H9 (cell line): ENCODE measurements around the gene LRRC8A. TPM values are rescaled to one million over a fixed set of nuclear protein-coding genes. Genes with fewer than 3 reads are reported as not detected.

Source experiments
- DNase-seq: peaks from one replicate; pipeline ENCODE4 v3.0.0-alpha.2; 2017
- H2AFZ ChIP-seq: one replicate; pipeline ENCODE4 v1.6.1; 2013; ENCODE audit warnings: mild to moderate bottlenecking, low read length, control low read depth, moderate library complexity
- H2AK5ac ChIP-seq: 2 replicates; pipeline ENCODE4 v1.6.1; 2013; ENCODE audit warnings: low read length, control low read depth, mixed read lengths; ENCODE audit not compliant: insufficient read length
- H2BK120ac ChIP-seq: one replicate; pipeline ENCODE4 v1.6.1; 2013; ENCODE audit warnings: low read depth, mild to moderate bottlenecking, low read length, control low read depth, inconsistent platforms; ENCODE audit not compliant: poor library complexity, severe bottlenecking
- H2BK12ac ChIP-seq: 2 replicates; pipeline ENCODE4 v1.6.1; 2013; ENCODE audit warnings: low read length, control low read depth, mixed read lengths, low read depth; ENCODE audit not compliant: insufficient read length
- H2BK15ac ChIP-seq: 2 replicates; pipeline ENCODE4 v1.6.1; 2013; ENCODE audit warnings: low read depth, low read length, control low read depth
- H2BK20ac ChIP-seq: one replicate; pipeline ENCODE4 v1.6.1; 2013; ENCODE audit warnings: low read depth, mild to moderate bottlenecking, low read length, control low read depth, inconsistent platforms; ENCODE audit not compliant: poor library complexity, severe bottlenecking
- H2BK5ac ChIP-seq: 2 replicates; pipeline ENCODE4 v1.6.1; 2013; ENCODE audit warnings: low read length, control low read depth, mixed read lengths; ENCODE audit not compliant: insufficient read length
- H3K14ac ChIP-seq: 2 replicates; pipeline ENCODE4 v1.6.1; 2013; ENCODE audit warnings: low read length, control low read depth; ENCODE audit not compliant: insufficient read depth
- H3K18ac ChIP-seq: 2 replicates; pipeline ENCODE4 v1.6.1; 2013; ENCODE audit warnings: low read depth, mild to moderate bottlenecking, mixed read lengths, low read length, control low read depth; ENCODE audit not compliant: insufficient read length
- H3K23ac ChIP-seq: 2 replicates; pipeline ENCODE4 v1.6.1; 2013; ENCODE audit warnings: low read length, control low read depth, mixed read lengths, low read depth; ENCODE audit not compliant: insufficient read length
- H3K23me2 ChIP-seq: 2 replicates; pipeline ENCODE4 v1.6.1; 2013; ENCODE audit warnings: low read depth, mild to moderate bottlenecking, mixed read lengths, low read length, control low read depth; ENCODE audit not compliant: insufficient read length, poor library complexity, severe bottlenecking
- H3K27ac ChIP-seq: 2 replicates; pipeline ENCODE4 v1.5.1; 2013; ENCODE audit warnings: low read length, control low read depth, mixed read lengths, low read depth; ENCODE audit not compliant: insufficient read length
- H3K27me3 ChIP-seq: 2 replicates; pipeline ENCODE4 v1.6.1; 2013; ENCODE audit warnings: low read length, control low read depth, inconsistent platforms; ENCODE audit not compliant: insufficient read depth
- H3K4ac ChIP-seq: 2 replicates; pipeline ENCODE4 v1.6.1; 2013; ENCODE audit warnings: low read depth, mild to moderate bottlenecking, control low read depth, inconsistent platforms, low read length, moderate library complexity
- H3K4me1 ChIP-seq: 2 replicates; pipeline ENCODE4 v1.6.1; 2013; ENCODE audit warnings: low read length, control low read depth, inconsistent platforms; ENCODE audit not compliant: insufficient read depth
- H3K4me2 ChIP-seq: 2 replicates; pipeline ENCODE4 v1.6.1; 2013; ENCODE audit warnings: low read length, control low read depth, mixed read lengths; ENCODE audit not compliant: insufficient read length, insufficient read depth
- H3K56ac ChIP-seq: 2 replicates; pipeline ENCODE4 v1.6.1; 2013; ENCODE audit warnings: low read depth, mild to moderate bottlenecking, mixed read lengths, low read length, control low read depth; ENCODE audit not compliant: insufficient read length
- H3K79me1 ChIP-seq: 2 replicates; pipeline ENCODE4 v1.6.1; 2013; ENCODE audit warnings: low read depth, mild to moderate bottlenecking, moderate library complexity, low read length, control low read depth, inconsistent platforms; ENCODE audit not compliant: insufficient read depth, poor library complexity, severe bottlenecking
- H3K79me2 ChIP-seq: 2 replicates; pipeline ENCODE4 v1.6.1; 2013; ENCODE audit warnings: low read length, control low read depth, inconsistent platforms; ENCODE audit not compliant: insufficient read depth
- H3K9ac ChIP-seq: 2 replicates; pipeline ENCODE4 v1.6.1; 2013; ENCODE audit warnings: low read length, control low read depth, mixed read lengths; ENCODE audit not compliant: insufficient read length; ENCODE audit errors: extremely low read depth
- H3K9me3 ChIP-seq: one replicate; pipeline ENCODE4 v1.6.1; 2013; ENCODE audit warnings: low read depth, low read length, inconsistent platforms; ENCODE audit not compliant: control insufficient read depth
- H3T11ph ChIP-seq: one replicate; pipeline ENCODE4 v1.6.1; 2013; ENCODE audit warnings: mild to moderate bottlenecking, low read length, control low read depth, inconsistent platforms
- H4K20me1 ChIP-seq: one replicate; pipeline ENCODE4 v1.6.1; 2013; ENCODE audit not compliant: control insufficient read depth, insufficient read length, insufficient read depth
- H4K5ac ChIP-seq: 2 replicates; pipeline ENCODE4 v1.6.1; 2013; ENCODE audit warnings: low read depth, mild to moderate bottlenecking, mixed read lengths, low read length, control low read depth; ENCODE audit not compliant: insufficient read length
- H4K8ac ChIP-seq: replicated peaks from 2 replicates; pipeline ENCODE4 v1.6.1; 2013; ENCODE audit warnings: low read length, control low read depth, mixed read lengths, low read depth; ENCODE audit not compliant: insufficient read length
- H4K91ac ChIP-seq: 2 replicates; pipeline ENCODE4 v1.6.1; 2013; ENCODE audit warnings: low read depth, mild to moderate bottlenecking, moderate library complexity, mixed read lengths, low read length, control low read depth; ENCODE audit not compliant: insufficient read length
- H3K27ac Mint-ChIP-seq, 3 experiments: 2 replicates in 2 of 3; 3 replicates in 1 of 3; pipeline ENCODE4 v1.8.0; 2020 to 2021; ENCODE audit warnings: mixed read lengths in 3 of 3, mild to moderate bottlenecking in 1 of 3, moderate library complexity in 1 of 3
- H3K27me3 Mint-ChIP-seq: 2 replicates; pipeline ENCODE4 v1.8.0; 2021; ENCODE audit warnings: low read depth, mild to moderate bottlenecking, moderate library complexity, mixed read lengths
- H3K36me3 Mint-ChIP-seq, 3 experiments: 2 replicates in 2 of 3; 3 replicates in 1 of 3; pipeline ENCODE4 v1.8.0; 2020 to 2021; ENCODE audit warnings: low read depth in 3 of 3, mixed read lengths in 3 of 3; ENCODE audit not compliant: insufficient read depth in 1 of 3
- H3K4me1 Mint-ChIP-seq, 2 experiments: 2 replicates each; pipeline ENCODE4 v1.8.0; 2020; ENCODE audit warnings: mixed read lengths in 2 of 2
- H3K4me3 Mint-ChIP-seq, 2 experiments: 2 replicates in 1 of 2; 3 replicates in 1 of 2; pipeline ENCODE4 v1.8.0; 2020 to 2021; ENCODE audit warnings: mild to moderate bottlenecking in 2 of 2, mixed read lengths in 2 of 2, moderate library complexity in 1 of 2
- H3K9me3 Mint-ChIP-seq, 2 experiments: 2 replicates in 1 of 2; 3 replicates in 1 of 2; pipeline ENCODE4 v1.8.0; 2020; ENCODE audit warnings: mild to moderate bottlenecking in 2 of 2, mixed read lengths in 2 of 2, moderate library complexity in 1 of 2
- CTCF ChIP-seq: fragments of 200-600 bp; sonication (generic); conservative IDR thresholded peaks from 3 replicates; pipeline ENCODE4 v1.8.0; 2021; ENCODE audit warnings: antibody characterized with exemption, mild to moderate bottlenecking
- whole genome bisulfite sequencing: extraction: QIAGEN DNeasy Blood & Tissue Kit; methylation state at CpG from one replicate; pipeline ENCODE4 v1.1.7; 2013; ENCODE audit warnings: missing lambda C conversion rate, low lambda C conversion rate, mixed read lengths; ENCODE audit not compliant: insufficient read length; ENCODE audit errors: extremely low coverage; 5-methylcytosine and 5-hydroxymethylcytosine counted together
- total RNA-seq: library from RNA; stranded (reverse); gene quantifications from 2 replicates; pipeline ENCODE4 v1.2.1, GENCODE V29; 2021

LRRC8A gene
- total RNA-seq, 1 experiment from 2014 or later, result 76.0 TPM

- Histone ChIP-seq H3K56ac (no peak overlapping the region), H3K27ac (no peak overlapping the region)
- no peaks in the 10 kb centered on the region; a peak in 2 of 7 replicates for H3K36me3 Mint-ChIP-seq
These were observed 55.6 kb downstream of the LRRC8A start for GRCh38 chr9:128937310-128938165.

More at GRCh38 chr9:128937310-128938165, 55.6 kb downstream of the LRRC8A start:
- Histone ChIP-seq H3K4me2 (no peak overlapping the region), H3K9ac (no peak overlapping the region), H3K79me1 (no peaks in the 10 kb centered on the region), H2BK20ac (no peak overlapping the region), H4K8ac (no peak overlapping the region), H2BK5ac (no peak overlapping the region), H4K91ac (no peak overlapping the region), H4K20me1 (no peaks in the 10 kb centered on the region), H3K23ac (no peak overlapping the region), H2BK120ac (no peak overlapping the region), H2BK15ac (no peak overlapping the region), H3K9me3 (no peaks in the 10 kb centered on the region), H2AK5ac (no peak overlapping the region), H3K27me3 (no peaks in the 10 kb centered on the region), H3K18ac (no peak overlapping the region), H2BK12ac (no peak overlapping the region), H3K79me2 (no peaks in the 10 kb centered on the region), H3K23me2 (no peaks in the 10 kb centered on the region), H3K4me1 (no peaks in the 10 kb centered on the region), H2AFZ (no peak overlapping the region), H3K14ac (no peak overlapping the region), H3K4ac (no peak overlapping the region), H4K5ac (no peak overlapping the region), H3T11ph (no peak overlapping the region)
- Mint-ChIP-seq H3K9me3 (no peaks in the 10 kb centered on the region), H3K27ac (no peak overlapping the region; a peak in 2 of 7 replicates), H3K4me1 (no peaks in the 10 kb centered on the region), H3K4me3 (no peak overlapping the region), H3K27me3 (no peaks in the 10 kb centered on the region; the same call in 1 of the 2 replicates)
- WGBS, result no CpG with 5 or more reads among the region's 9 CpGs
- no peak for DNase-seq
- TF ChIP-seq CTCF, result no peak
